Panc1 (cell line): ENCODE data around the gene KIF26B. TPM values are rescaled to one million over a fixed set of nuclear protein-coding genes. Genes with fewer than 3 reads are reported as not detected.

Experiments used
- ATAC-seq: fragments of 200-7000 bp; cut with Tn5 transposase; 2 replicates; pipeline ENCODE4 v1.9.1; 2020; ENCODE audit warnings: mild to moderate bottlenecking, moderate library complexity
- BruUV-seq: library from RNA; stranded (reverse); fragments of 400-500 nt; replicated peaks from 2 replicates; lab custom pipeline; 2021; lab: Mats Ljungman, UMichigan
- CTCF ChIA-PET: fragments of 300-600 bp; sonication (Branson Sonifier 250); formaldehyde crosslinking; loops from one replicate; lab custom pipeline; 2022; ENCODE audit warnings: antibody characterized with exemption; lab: Charles Lee
- POLR2A ChIA-PET: fragments of 300-600 bp; sonication (Branson Sonifier 250); formaldehyde crosslinking; loops from one replicate; lab custom pipeline; 2022; ENCODE audit warnings: antibody characterized with exemption; lab: Charles Lee
- DNase-seq: peaks from one replicate; pipeline ENCODE4 v3.0.0-alpha.2; 2010; ENCODE audit warnings: low read depth, low spot score
- H3K27ac ChIP-seq: 2 replicates; pipeline ENCODE4 v1.5.1; 2011; ENCODE audit warnings: mild to moderate bottlenecking, low read length, inconsistent platforms
- H3K27me3 ChIP-seq: fragments of 200-500 bp; sonication (Bioruptor generic); 2 replicates; pipeline ENCODE4 v1.6.0; 2014; ENCODE audit warnings: low read length, inconsistent platforms; ENCODE audit not compliant: control insufficient read depth, insufficient read depth
- H3K36me3 ChIP-seq: fragments of 200-500 bp; sonication (Bioruptor generic); 2 replicates; pipeline ENCODE4 v1.5.1; 2014; ENCODE audit warnings: inconsistent platforms, mild to moderate bottlenecking, low read length, moderate library complexity; ENCODE audit not compliant: control insufficient read depth, insufficient read depth
- H3K4me1 ChIP-seq: 2 replicates; pipeline ENCODE4 v1.5.1; 2011; ENCODE audit warnings: inconsistent platforms, mild to moderate bottlenecking, low read length, moderate library complexity; ENCODE audit not compliant: control insufficient read depth, insufficient read depth
- H3K4me3 ChIP-seq, 2 experiments: 2 replicates each; pipeline ENCODE4 v1.5.1; 2011 to 2012; ENCODE audit warnings: low read depth in 2 of 2, low read length in 2 of 2, mild to moderate bottlenecking in 2 of 2, inconsistent platforms in 1 of 2, moderate library complexity in 1 of 2
- H3K9me3 ChIP-seq: fragments of 200-500 bp; sonication (Bioruptor generic); 2 replicates; pipeline ENCODE4 v1.5.1; 2014; ENCODE audit warnings: low read depth, mild to moderate bottlenecking, inconsistent platforms, low read length, moderate library complexity; ENCODE audit not compliant: control insufficient read depth, insufficient read depth
- CTCF ChIP-seq: fragments of 450-650 bp; IDR thresholded peaks from 2 replicates; pipeline ENCODE4 v1.5.1; 2017; ENCODE audit warnings: mild to moderate bottlenecking
- POLR2AphosphoS5 ChIP-seq: IDR thresholded peaks from 2 replicates; pipeline ENCODE4 v1.6.1; 2012; ENCODE audit warnings: mild to moderate bottlenecking, low read depth, low read length, moderate library complexity
- REST ChIP-seq, 2 experiments: IDR thresholded peaks; 2 replicates each; pipeline ENCODE4 v1.6.1; 2011 to 2012; ENCODE audit warnings: low read depth in 2 of 2, control low read depth in 1 of 2, low read length in 1 of 2, mild to moderate bottlenecking in 1 of 2, moderate library complexity in 1 of 2; ENCODE audit not compliant: insufficient read depth in 1 of 2
- SIN3A ChIP-seq: IDR thresholded peaks from 2 replicates; pipeline ENCODE4 v1.6.1; 2012; ENCODE audit warnings: low read depth, mild to moderate bottlenecking, low read length, moderate library complexity, borderline replicate concordance; ENCODE audit not compliant: insufficient read depth
- TCF7L2 ChIP-seq: IDR thresholded peaks from 2 replicates; pipeline ENCODE4 v1.6.1; 2011; ENCODE audit warnings: mild to moderate bottlenecking, low read depth, low read length, inconsistent platforms
- in situ Hi-C: cut with HindIII; loops from 2 replicates; pipeline ENCODE4 v1.10.0; 2016; ENCODE audit warnings: low sequenced_read_pairs, low pct_unique_long_range_greater_than_20kb
- intact Hi-C: fragments of 100-400 bp; cut with micrococcal nuclease; formaldehyde crosslinking; loops from one replicate; pipeline ENCODE4 v1.10.0; 2022; ENCODE audit not compliant: unreplicated experiment
- total RNA-seq: library from RNA; stranded (reverse); gene quantifications from one replicate; pipeline ENCODE4 v1.2.1, GENCODE V29; 2021; ENCODE audit not compliant: unreplicated experiment

Gene KIF26B
- total RNA-seq, 1 experiment from 2014 or later: 0.33 TPM

GRCh38 chr1:245541369-245541768 lies 386.6 kb downstream of the KIF26B start:
- ATAC-seq (no peak), DNase-seq (no peak)
- in situ Hi-C loops: no loop called here
- Histone ChIP-seq H3K27ac (no peak overlapping the region), H3K4me3 (no peak overlapping the region), H3K9me3 (no peaks in the 10 kb centered on the region), H3K4me1 (no peaks in the 10 kb centered on the region), H3K27me3 (peaks cover 4% of the 10 kb centered on the region), H3K36me3 (no peaks in the 10 kb centered on the region)
- intact Hi-C loops: loop anchor here (10.0 kb wide), 1 partner anchor 63 kb away; no protein-coding TSS in a partner anchor
- TF ChIP-seq REST (IDR thresholded peaks at IDR 0.05; ENCODE audit: insufficient read depth in 1 of 2, low read depth in 2 of 2, low read length in 1 of 2) (no peak), POLR2AphosphoS5 (no peak), CTCF (no peak), SIN3A (no peak), TCF7L2 (no peak)
- POLR2A ChIA-PET: no interaction called here
- CTCF ChIA-PET: no interaction called here
- BruUV-seq: no TSS peak

GRCh38 chr1:245542365-245542764 lies 387.6 kb downstream of the KIF26B start:
- no peak for TF ChIP-seq TCF7L2
- TF ChIP-seq POLR2AphosphoS5: no peak
- no peak for TF ChIP-seq CTCF
- TF ChIP-seq REST (IDR thresholded peaks at IDR 0.05; ENCODE audit: insufficient read depth in 1 of 2, low read depth in 2 of 2, low read length in 1 of 2): no peak
- no peak for TF ChIP-seq SIN3A
- Histone ChIP-seq H3K36me3 (no peaks in the 10 kb centered on the region), H3K27ac (no peak overlapping the region), H3K27me3 (peaks cover 4% of the 10 kb centered on the region), H3K9me3 (no peaks in the 10 kb centered on the region), H3K4me1 (no peaks in the 10 kb centered on the region), H3K4me3 (no peak overlapping the region)
- intact Hi-C loops (loop anchor here (10.0 kb wide), 1 partner anchor 62 kb away; no protein-coding TSS in a partner anchor), in situ Hi-C loops (no loop called here)
- ChIA-PET POLR2A (no interaction called here), CTCF (no interaction called here)
- no peak for ATAC-seq
- no peak for DNase-seq
- no TSS peak for BruUV-seq
